Ectodermal cell (in vitro differentiated cells): ENCODE results near the gene ATP9A.
"Not testable (repeated sequence)": the region's sequence is repeated elsewhere in the genome, so short reads cannot be mapped to it uniquely, and the experiment has no call there.

Experiments used
- H3K27ac ChIP-seq: 2 replicates; pipeline ENCODE4 v1.7.0; 2013; ENCODE audit warnings: mild to moderate bottlenecking, low read depth, low read length; ENCODE audit not compliant: insufficient read depth, poor library complexity, severe bottlenecking
- H3K27me3 ChIP-seq: 2 replicates; pipeline ENCODE4 v1.7.0; 2013; ENCODE audit warnings: mild to moderate bottlenecking, low read length; ENCODE audit not compliant: insufficient read depth, control insufficient read depth, poor library complexity, severe bottlenecking
- H3K36me3 ChIP-seq: one replicate; pipeline ENCODE4 v1.7.0; 2013; ENCODE audit warnings: low read length; ENCODE audit not compliant: control insufficient read depth, insufficient read depth
- H3K4me1 ChIP-seq: one replicate; pipeline ENCODE4 v1.7.0; 2013; ENCODE audit warnings: low read length; ENCODE audit not compliant: control insufficient read depth, insufficient read depth
- H3K4me3 ChIP-seq: 2 replicates; pipeline ENCODE4 v1.7.0; 2013; ENCODE audit warnings: low read depth, low read length, control low read depth; ENCODE audit not compliant: insufficient read depth
- H3K9me3 ChIP-seq: 2 replicates; pipeline ENCODE4 v1.7.0; 2013; ENCODE audit warnings: mild to moderate bottlenecking, low read length, moderate library complexity; ENCODE audit not compliant: control insufficient read depth
- WGBS, 2 experiments: methylation state at CpG; one replicate each; pipeline ENCODE4 v1.1.7; 2013; ENCODE audit warnings: missing lambda C conversion rate in 2 of 2; 5-methylcytosine and 5-hydroxymethylcytosine counted together

The ATP9A gene

GRCh38 chr20:51643810-51644209, 124.4 kb downstream of the ATP9A start:
- not testable (repeated sequence) for H3K4me1 ChIP-seq, H3K4me3 ChIP-seq, H3K36me3 ChIP-seq, H3K9me3 ChIP-seq, H3K27ac ChIP-seq, H3K27me3 ChIP-seq
- 86 to 87% methylated on average over 7 to 8 of the region's 8 CpGs for WGBS, 2 experiments

- Histone ChIP-seq H3K9me3 (no peaks in the 10 kb centered on the region), H3K4me3 (no peak overlapping the region), H3K36me3 (no peaks in the 10 kb centered on the region), H3K4me1 (peaks cover 7% of the 10 kb centered on the region), H3K27ac (no peak overlapping the region), H3K27me3 (no peaks in the 10 kb centered on the region)
- WGBS, 2 experiments, result 62 to 66% methylated on average over 2 of the region's 2 CpGs
Measured at GRCh38 chr20:51643390-51643789, 124.8 kb downstream of the ATP9A start.

- Histone ChIP-seq H3K27me3 (no peaks in the 10 kb centered on the region), H3K36me3 (no peaks in the 10 kb centered on the region), H3K27ac (no peak overlapping the region), H3K9me3 (no peaks in the 10 kb centered on the region), H3K4me1 (peaks cover 7% of the 10 kb centered on the region), H3K4me3 (no peak overlapping the region)
- WGBS, 2 experiments, result 91 to 98% methylated on average over 4 of the region's 4 CpGs
Measured at GRCh38 chr20:51641866-51642265, 126.3 kb downstream of the ATP9A start.

GRCh38 chr20:51640743-51641142, 127.4 kb downstream of the ATP9A start:
- 91 to 93% methylated on average over 3 of the region's 3 CpGs for WGBS, 2 experiments
- no peaks in the 10 kb centered on the region for H3K36me3 ChIP-seq
- H3K4me3 ChIP-seq, result no peak overlapping the region
- no peaks in the 10 kb centered on the region for H3K9me3 ChIP-seq
- H3K4me1 ChIP-seq, result peaks cover 7% of the 10 kb centered on the region
- no peaks in the 10 kb centered on the region for H3K27me3 ChIP-seq
- no peak overlapping the region for H3K27ac ChIP-seq

- 28 to 34% methylated on average over 12 of the region's 12 CpGs for WGBS, 2 experiments
- no peak overlapping the region for H3K27ac ChIP-seq
- peaks cover 7% of the 10 kb centered on the region for H3K4me1 ChIP-seq
- H3K27me3 ChIP-seq, result no peaks in the 10 kb centered on the region
- H3K4me3 ChIP-seq, result no peak overlapping the region
- no peaks in the 10 kb centered on the region for H3K9me3 ChIP-seq
- H3K36me3 ChIP-seq, result no peaks in the 10 kb centered on the region
Measured at GRCh38 chr20:51639206-51639832, 128.9 kb downstream of the ATP9A start.

GRCh38 chr20:51637241-51637640, 130.9 kb downstream of the ATP9A start:
- no peaks in the 10 kb centered on the region for H3K27me3 ChIP-seq
- no peaks in the 10 kb centered on the region for H3K36me3 ChIP-seq
- no peaks in the 10 kb centered on the region for H3K9me3 ChIP-seq
- 89 to 93% methylated on average over 7 of the region's 8 CpGs for WGBS, 2 experiments
- no peak overlapping the region for H3K27ac ChIP-seq
- H3K4me3 ChIP-seq, result no peak overlapping the region
- no peaks in the 10 kb centered on the region for H3K4me1 ChIP-seq

GRCh38 chr20:51636123-51636522, 132.1 kb downstream of the ATP9A start:
- no peaks in the 10 kb centered on the region for H3K4me1 ChIP-seq
- 90 to 94% methylated on average over 8 of the region's 8 CpGs for WGBS, 2 experiments

GRCh38 chr20:51635680-51636079, 132.5 kb downstream of the ATP9A start:
- Histone ChIP-seq H3K27ac (no peak overlapping the region), H3K27me3 (no peaks in the 10 kb centered on the region), H3K4me3 (no peak overlapping the region), H3K9me3 (no peaks in the 10 kb centered on the region), H3K36me3 (no peaks in the 10 kb centered on the region), H3K4me1 (no peaks in the 10 kb centered on the region)
- 91 to 97% methylated on average over 2 of the region's 2 CpGs for WGBS, 2 experiments

More at GRCh38 chr20:51636123-51636522, 132.1 kb downstream of the ATP9A start:
- no peaks in the 10 kb centered on the region for H3K9me3 ChIP-seq
- H3K4me3 ChIP-seq, result no peak overlapping the region
- H3K36me3 ChIP-seq, result no peaks in the 10 kb centered on the region
- no peak overlapping the region for H3K27ac ChIP-seq
- no peaks in the 10 kb centered on the region for H3K27me3 ChIP-seq

GRCh38 chr20:51634877-51635276, 133.3 kb downstream of the ATP9A start:
- no peaks in the 10 kb centered on the region for H3K36me3 ChIP-seq
- H3K27me3 ChIP-seq, result no peaks in the 10 kb centered on the region
- H3K4me1 ChIP-seq, result no peaks in the 10 kb centered on the region
- H3K9me3 ChIP-seq, result no peaks in the 10 kb centered on the region
- H3K27ac ChIP-seq, result no peak overlapping the region
- H3K4me3 ChIP-seq, result no peak overlapping the region
- 88 to 93% methylated on average over 5 of the region's 5 CpGs for WGBS, 2 experiments

GRCh38 chr20:51634257-51634656, 133.9 kb downstream of the ATP9A start:
- WGBS, 2 experiments, result 91 to 92% methylated on average over 9 of the region's 9 CpGs
- no peak overlapping the region for H3K27ac ChIP-seq
- H3K4me3 ChIP-seq, result no peak overlapping the region
- no peaks in the 10 kb centered on the region for H3K9me3 ChIP-seq
- H3K27me3 ChIP-seq, result no peaks in the 10 kb centered on the region
- no peaks in the 10 kb centered on the region for H3K4me1 ChIP-seq
- no peaks in the 10 kb centered on the region for H3K36me3 ChIP-seq

- Histone ChIP-seq H3K9me3 (no peaks in the 10 kb centered on the region), H3K4me3 (no peak overlapping the region), H3K27ac (no peak overlapping the region), H3K36me3 (no peaks in the 10 kb centered on the region), H3K4me1 (no peaks in the 10 kb centered on the region), H3K27me3 (no peaks in the 10 kb centered on the region)
- WGBS, 2 experiments, result 87% methylated on average over 3 of the region's 3 CpGs
Measured at GRCh38 chr20:51633430-51633829, 134.8 kb downstream of the ATP9A start.
